ENCODE data around the gene CORO1C.

Gene CORO1C

DNA sequence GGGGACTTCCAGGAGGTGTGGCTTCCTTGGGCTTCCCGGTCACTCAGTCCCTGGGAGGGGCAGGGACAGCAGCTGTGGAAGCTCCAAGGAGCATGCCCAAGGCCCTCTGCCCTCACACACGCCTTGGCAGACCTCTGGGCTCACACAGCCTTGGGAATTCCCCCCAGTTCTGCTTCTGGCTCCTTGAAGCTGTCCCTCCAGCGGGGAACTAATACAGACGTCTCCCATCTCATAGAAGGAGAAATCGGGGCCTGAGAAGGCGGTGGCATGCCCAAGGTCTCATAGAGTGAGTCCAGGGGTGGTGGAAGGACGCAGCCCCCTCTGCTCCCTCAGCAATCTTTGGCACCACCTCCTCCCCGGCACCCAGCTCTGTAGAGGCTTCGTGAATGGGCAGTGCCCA lies 117.8 kb downstream of the CORO1C start:
- peak; percentile 20 for DNase-seq

DNA sequence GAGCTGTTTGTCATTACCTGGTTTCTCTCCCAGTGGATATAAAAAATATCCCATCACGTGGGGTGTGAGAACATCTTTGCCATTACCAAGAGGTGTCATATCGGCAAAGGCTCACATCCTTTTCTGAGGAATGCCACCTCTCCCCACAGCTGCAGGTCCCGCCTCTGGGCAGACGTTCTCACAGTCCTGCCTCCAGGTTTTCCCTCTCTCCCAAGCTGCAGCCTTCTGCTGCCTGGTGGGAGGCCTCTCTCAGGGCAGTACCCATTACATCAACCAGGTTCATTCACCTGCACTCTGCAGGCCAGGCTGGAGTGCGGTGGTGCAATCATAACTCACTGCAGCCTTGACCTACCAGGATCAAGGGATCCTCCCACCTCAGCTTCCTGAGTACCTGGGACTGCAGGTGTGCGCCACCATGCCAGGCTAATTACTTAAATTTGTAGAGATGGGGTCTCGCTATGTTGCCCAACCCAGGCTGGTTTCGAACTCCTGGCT lies 118.5 kb downstream of the CORO1C start:
- peak; percentile 53 for DNase-seq

DNA sequence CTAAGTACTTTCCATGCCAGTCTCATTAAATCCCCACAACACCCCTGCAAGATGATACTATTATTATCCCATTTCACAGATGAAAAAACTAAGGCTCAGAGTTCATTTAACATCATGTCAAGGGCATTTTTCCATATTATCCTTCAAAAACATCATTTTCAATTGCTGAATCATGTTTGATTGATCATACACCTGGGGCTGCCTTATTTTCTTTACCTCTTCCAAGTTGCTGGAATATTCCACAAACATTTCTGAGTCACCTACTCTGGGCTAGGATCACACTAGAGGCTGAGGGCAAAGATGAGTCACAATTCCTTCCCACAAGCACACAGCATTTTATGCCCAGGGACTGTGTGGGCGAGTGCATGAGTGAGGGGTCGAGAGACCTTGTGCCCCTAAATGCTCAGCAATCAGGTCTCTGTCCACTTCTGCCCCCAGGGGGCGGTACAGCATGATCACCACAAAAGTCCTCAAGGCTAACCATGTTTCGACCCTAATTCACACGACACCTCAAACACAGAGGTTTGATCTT lies 119.4 kb downstream of the CORO1C start:
- peak; percentile 89 for DNase-seq

- no peak for DNase-seq
Observed at GRCh38 chr12:108610856-108611605, 120.3 kb downstream of the CORO1C start.

DNA sequence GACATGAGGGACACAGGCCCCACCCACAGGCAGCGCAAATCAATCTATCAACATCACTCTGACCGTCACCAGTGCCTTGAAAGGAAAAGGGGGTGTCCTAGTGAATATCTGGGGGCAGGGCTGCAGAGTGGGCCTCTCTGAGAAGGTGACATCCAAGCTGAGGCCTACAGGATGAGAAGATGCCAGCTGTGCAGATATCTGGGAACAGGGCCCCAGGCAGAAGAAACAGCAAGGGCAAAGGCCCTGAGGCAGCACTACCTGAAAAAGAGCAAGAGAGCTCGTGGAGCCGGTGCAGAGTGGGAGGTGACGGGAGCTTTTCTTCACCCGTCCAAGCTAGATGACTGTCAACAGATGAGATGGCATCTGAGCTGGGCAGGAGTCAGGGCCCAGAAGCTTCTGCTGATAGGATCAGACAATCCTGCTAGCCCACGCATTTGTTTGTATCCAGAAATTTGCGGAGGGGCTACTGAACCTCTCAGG lies 120.9 kb downstream of the CORO1C start:
- no peak for DNase-seq

GRCh38 chr12:108609537-108610335 lies 121.6 kb downstream of the CORO1C start:
- peak; percentile 92 for DNase-seq

GRCh38 chr12:108608616-108609015 lies 122.7 kb downstream of the CORO1C start:
- DNase-seq: no peak

- DNase-seq: no peak
Observed at GRCh38 chr12:108607981-108608600, 123.2 kb downstream of the CORO1C start.

DNA sequence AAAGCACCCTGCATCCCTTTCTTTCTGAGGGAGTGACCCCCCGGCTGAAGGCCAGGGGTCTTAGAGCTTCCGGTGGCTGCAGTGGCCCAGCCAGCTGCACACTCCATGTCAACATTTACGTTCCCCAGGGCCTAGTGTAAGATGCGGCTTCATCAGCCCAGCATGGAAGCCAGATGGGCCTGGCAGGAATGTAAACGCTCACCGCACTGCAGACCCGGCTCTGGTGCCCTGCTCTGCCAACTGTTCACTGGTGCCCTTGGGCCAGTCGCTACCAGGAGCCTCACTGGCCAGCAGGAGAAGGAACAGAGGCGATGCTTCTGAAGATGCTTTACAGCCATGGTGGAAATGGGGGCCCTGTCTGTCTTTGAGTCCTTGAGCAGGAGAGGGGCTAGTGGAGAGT lies 124.8 kb downstream of the CORO1C start:
- DNase-seq: no peak

GRCh38 chr12:108605690-108606406 lies 125.5 kb downstream of the CORO1C start:
- no peak for DNase-seq

GRCh38 chr12:108605000-108605689 lies 126.2 kb downstream of the CORO1C start:
- DNase-seq: no peak

GRCh38 chr12:108604208-108604941 lies 126.9 kb downstream of the CORO1C start:
- DNase-seq: no peak

DNA sequence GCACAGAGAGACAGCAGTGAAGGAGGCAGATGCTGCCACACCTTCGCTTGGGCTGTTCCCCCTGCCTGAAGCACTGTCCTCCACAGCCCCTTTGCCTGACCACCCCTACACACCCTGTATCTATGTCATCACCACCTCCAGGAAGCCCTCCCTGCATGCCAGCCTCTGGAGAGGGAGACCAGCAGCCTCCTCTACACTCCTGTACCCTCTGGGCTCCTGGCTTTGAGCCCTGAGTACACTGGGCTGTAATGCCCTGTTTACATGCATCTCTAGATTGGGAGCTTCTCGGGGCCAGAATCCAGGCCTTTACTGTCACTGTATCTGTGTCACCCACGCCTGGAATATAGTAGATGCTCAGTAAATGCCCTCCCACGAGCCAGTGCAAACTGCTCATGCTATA lies 127.6 kb downstream of the CORO1C start:
- no peak for DNase-seq

GRCh38 chr12:108602976-108603704 lies 128.2 kb downstream of the CORO1C start:
- no peak for DNase-seq

DNA sequence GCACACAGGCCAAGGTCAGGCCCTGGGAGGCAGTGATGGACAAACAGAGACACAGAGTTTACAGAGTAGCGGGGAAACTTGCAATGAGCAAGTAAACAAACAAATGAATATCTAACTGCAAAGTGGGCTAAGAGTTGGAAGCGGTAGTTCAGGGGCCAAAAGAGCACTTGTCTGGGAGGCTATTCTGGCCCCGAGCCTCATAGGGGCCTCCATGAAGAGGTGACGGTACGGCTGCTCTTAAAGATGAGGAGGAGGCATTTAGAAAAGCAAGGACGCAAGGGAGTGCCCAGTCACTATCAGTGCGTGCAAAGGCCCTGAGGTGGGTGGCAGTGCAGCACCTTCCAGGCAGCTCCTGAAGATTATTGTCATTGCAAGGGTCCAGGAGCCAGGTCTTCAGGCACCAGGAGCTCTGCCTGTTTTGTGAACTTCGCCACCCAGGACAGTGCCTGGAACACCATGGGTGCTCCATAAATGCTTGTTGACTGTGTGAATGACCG lies 129.1 kb downstream of the CORO1C start:
- no peak for DNase-seq

- no peak for DNase-seq
Observed at GRCh38 chr12:108600702-108601007, 130.7 kb downstream of the CORO1C start.

DNA sequence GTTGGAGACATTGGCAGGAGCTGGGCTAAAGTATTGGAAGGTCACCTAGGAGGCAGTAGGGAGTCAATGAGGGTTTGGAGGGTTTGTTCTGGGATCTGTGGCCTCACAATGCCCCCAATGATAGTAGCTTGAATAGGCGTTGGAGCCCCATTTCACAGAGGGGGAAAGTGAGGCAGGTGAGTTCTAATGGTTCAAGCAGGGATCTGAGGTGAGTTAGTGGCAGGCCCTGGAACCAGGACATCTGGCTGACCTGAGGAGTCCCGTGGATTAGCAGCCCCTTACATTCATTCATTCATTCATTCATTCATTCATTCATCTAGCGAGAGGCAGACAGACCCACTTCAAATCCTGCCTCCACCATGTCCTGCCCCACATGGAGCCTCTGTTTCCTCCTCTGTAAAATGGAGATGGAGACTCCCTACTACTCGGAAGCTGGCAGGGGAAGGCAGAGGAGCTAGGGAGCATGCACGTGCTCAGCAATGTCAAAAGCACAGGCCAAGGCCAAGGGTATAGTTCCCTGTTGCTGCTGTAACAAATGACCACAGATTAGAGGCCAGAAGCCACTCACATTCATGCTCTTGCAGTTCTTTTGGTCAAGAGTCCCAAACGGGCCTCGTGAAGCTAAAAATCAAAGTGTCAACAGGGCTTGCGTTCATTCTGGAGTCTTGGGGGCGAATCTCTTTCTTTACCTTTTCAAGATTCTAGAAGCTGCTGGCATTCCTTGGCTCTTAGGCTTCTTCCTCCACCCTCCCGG lies 131.2 kb downstream of the CORO1C start:
- DNase-seq: no peak

DNA sequence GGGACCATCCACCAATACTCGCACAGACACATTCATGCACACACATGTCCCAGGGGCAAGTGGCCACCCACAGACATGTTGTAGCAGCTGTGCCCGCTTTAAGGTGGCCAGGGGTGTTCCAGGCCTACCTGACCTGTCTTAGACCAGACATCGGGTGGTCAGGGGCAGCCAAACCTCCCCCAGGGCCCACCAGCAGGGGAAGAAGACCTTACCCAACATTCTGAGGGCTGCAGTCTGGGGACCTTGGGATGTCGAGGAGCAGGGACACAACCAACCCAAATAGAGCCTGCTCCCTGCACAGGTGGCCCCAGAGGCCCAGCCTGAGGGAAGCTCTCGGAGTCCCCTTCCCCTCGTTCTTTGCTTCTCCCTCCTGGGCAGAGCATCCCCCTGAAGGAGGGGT lies 131.8 kb downstream of the CORO1C start:
- DNase-seq: no peak

DNA sequence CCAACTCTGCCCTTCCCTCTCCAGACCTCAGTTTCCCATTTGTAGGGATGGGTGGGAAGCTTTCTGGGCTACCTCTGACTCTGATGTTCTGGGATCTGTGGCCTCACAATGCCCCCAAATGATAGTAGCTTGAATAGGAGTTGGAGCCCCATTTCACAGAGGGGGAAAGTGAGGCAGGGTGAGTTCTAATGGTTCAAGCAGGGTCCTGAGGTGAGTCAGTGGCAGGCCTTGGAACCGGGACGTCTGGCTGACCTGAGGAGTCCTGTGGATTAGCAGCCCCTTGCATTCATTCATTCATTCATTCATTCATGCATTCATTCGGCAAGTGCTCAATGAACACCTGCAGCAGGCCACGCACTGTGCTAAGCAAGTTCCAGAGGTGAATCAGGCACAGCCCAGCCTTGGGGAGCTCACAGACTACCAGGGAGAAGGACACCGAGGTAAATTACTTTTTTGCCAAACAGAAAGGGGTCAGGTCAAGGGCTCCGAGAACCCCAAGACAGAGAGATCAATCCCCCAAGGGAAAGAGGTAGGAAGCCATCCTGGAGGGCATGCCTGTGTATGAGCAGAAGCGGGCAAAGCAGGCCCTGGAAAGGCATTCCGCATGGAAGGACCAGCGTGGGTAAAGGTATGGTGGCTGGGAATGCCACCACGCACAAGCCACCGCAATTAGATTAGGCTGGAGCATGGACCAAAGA lies 132.6 kb downstream of the CORO1C start:
- DNase-seq: no peak
